HepG2 (cell line): ENCODE results near the gene EVI2B.

Source experiments
- CREB1 ChIP-seq, 2 experiments: fragments of 450-650 bp in 1 of 2; IDR thresholded peaks; 2 replicates each; pipeline ENCODE4 v1.6.1; 2016 to 2017; ENCODE audit warnings: control low read depth in 1 of 2, mild to moderate bottlenecking in 1 of 2, missing compliant biosample characterization in 1 of 2, missing genetic modification characterization in 1 of 2
- EZH2 ChIP-seq: conservative IDR thresholded peaks from 2 replicates; pipeline ENCODE4 v1.6.1; 2012; ENCODE audit warnings: mild to moderate bottlenecking, low read depth, low read length, moderate library complexity
- JUNB ChIP-seq: sonication (generic); formaldehyde crosslinking; IDR thresholded peaks from 2 replicates; pipeline ENCODE4 v1.8.0; 2022; ENCODE audit warnings: missing genetic modification reagents, mild to moderate bottlenecking, borderline replicate concordance
- KDM5A ChIP-seq: fragments of 200-600 bp; sonication (generic); IDR thresholded peaks from 2 replicates; pipeline ENCODE4 v1.7.0; 2018; ENCODE audit warnings: antibody characterized with exemption, mild to moderate bottlenecking, low read length, borderline replicate concordance
- POLR2A ChIP-seq, 2 experiments: IDR thresholded peaks; 2 replicates each; pipeline ENCODE4 v1.6.1; 2011; ENCODE audit warnings: low read depth in 2 of 2, low read length in 2 of 2, mild to moderate bottlenecking in 1 of 2, moderate library complexity in 1 of 2; ENCODE audit not compliant: insufficient read depth in 1 of 2
- TCF7 ChIP-seq: sonication (generic); IDR thresholded peaks from 2 replicates; pipeline ENCODE4 v1.6.1; 2016; ENCODE audit warnings: antibody characterized with exemption, low read depth
- ZMYM3 ChIP-seq: sonication (generic); formaldehyde crosslinking; IDR thresholded peaks from 2 replicates; pipeline ENCODE4 v1.5.1; 2020; ENCODE audit warnings: mild to moderate bottlenecking, missing genetic modification reagents
- ZNF232 ChIP-seq: sonication (generic); formaldehyde crosslinking; IDR thresholded peaks from 2 replicates; pipeline ENCODE4 v1.4.0; 2020; ENCODE audit warnings: missing genetic modification reagents, borderline replicate concordance
- ZNF263 ChIP-seq: sonication (generic); formaldehyde crosslinking; IDR thresholded peaks from 2 replicates; pipeline ENCODE4 v1.4.0; 2020; ENCODE audit warnings: missing genetic modification reagents
- ZZZ3 ChIP-seq: sonication (generic); formaldehyde crosslinking; IDR thresholded peaks from 2 replicates; pipeline ENCODE4 v1.4.0; 2020; ENCODE audit warnings: missing genetic modification reagents, mild to moderate bottlenecking, borderline replicate concordance

GRCh38 chr17:31256936-31257335 is 56.9 kb downstream of the EVI2B start:
- no peak for TF ChIP-seq ZMYM3 (CRISPR knock-in tag)
- TF ChIP-seq TCF7, result no peak
- no peak for TF ChIP-seq KDM5A
- no peak for TF ChIP-seq POLR2A (IDR thresholded peaks at IDR 0.05; ENCODE audit: insufficient read depth in 1 of 2, low read depth in 2 of 2, low read length in 2 of 2)
- no peak for TF ChIP-seq CREB1 (IDR thresholded peaks at IDR 0.05)
- no peak for TF ChIP-seq CREB1 (CRISPR knock-in tag; IDR thresholded peaks at IDR 0.05)
- no peak for TF ChIP-seq ZNF263 (CRISPR knock-in tag)
- no peak for TF ChIP-seq EZH2
- no peak for TF ChIP-seq JUNB (CRISPR knock-in tag)
- TF ChIP-seq ZZZ3, result no peak
- no peak for TF ChIP-seq ZNF232
